GM12892 (cell line): ENCODE results near the gene SUGCT.
"Not testable (repeated sequence)": the region's sequence is repeated elsewhere in the genome, so short reads cannot be mapped to it uniquely, and the experiment has no call there.

Experiments used
- DNase-seq: peaks from one replicate; pipeline ENCODE4 v3.0.0; 2011; ENCODE audit not compliant: insufficient read length
- FAIRE-seq: peaks from 2 replicates; lab custom pipeline; 2011; peaks lifted over from hg19 to GRCh38; lab: Jason Lieb, UNC
- POLR2A ChIP-seq: IDR thresholded peaks from 2 replicates; pipeline ENCODE4 v1.6.1; 2011; ENCODE audit warnings: low read depth, low read length, control low read depth
- POLR2AphosphoS5 ChIP-seq: IDR thresholded peaks from 2 replicates; pipeline ENCODE4 v1.6.1; 2011; ENCODE audit warnings: low read depth, low read length, control low read depth
- TAF1 ChIP-seq: IDR thresholded peaks from 2 replicates; pipeline ENCODE4 v1.6.1; 2011; ENCODE audit warnings: low read depth, mild to moderate bottlenecking, control low read depth, low read length, borderline replicate concordance

SUGCT gene

DNA sequence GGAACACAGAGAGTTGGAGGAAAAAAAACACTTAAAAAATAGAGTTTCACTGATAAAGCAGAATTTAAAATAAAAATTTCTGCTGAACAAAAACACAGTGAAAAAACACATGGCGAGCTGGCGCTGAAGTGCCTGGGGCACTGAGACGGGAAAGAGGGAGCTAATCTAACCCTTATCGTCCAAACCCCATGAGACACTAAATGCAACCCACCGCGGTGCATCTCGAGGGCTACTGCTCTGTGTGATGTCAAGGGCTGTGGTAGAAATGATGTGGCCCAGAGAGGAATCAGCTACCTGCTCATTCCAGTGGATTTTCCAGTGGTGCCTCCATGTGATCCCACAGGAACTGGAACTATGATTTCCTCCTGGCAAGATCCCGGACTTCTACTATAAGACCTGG, 499.3 kb downstream of the SUGCT start:
- DNase-seq (no peak), FAIRE-seq (no peak)
- no peak for TF ChIP-seq POLR2A
- no peak for TF ChIP-seq POLR2AphosphoS5
- TF ChIP-seq TAF1: no peak

DNA sequence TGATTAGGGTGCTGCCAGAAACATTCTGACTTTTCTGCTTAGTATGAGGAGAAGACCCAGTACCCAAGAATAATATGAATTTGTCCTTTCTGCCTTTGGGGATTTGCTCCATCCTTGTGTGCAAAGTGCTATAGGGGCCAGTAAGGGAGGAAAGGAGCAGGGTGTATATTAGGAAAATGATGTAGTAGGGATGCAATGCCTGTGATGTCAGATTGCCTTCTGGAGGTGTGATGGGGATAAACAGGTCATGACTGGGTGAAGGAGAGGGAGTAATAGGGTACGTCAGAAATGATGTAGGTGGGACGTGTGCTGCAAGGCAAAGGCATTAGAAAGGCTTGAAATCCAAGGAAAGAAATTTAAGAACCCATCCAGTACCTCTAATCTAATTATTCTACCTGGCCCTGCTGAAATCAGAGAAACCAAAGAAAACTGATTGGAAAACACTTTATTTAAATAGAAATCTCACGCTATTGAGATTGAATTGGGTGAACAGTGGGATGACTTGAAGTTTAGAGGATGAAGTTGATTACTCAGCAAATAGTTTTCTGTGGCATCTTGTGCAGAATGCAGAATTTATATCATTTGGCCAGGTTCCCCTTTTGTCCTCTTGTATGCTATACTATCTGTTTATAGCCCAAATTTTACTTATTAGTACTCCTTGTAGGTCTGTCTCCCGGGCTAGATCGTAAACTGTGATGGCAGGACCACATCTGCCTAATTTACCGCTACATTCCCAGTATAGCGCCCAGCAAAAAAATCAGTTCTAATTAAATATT, 503.9 kb downstream of the SUGCT start:
- FAIRE-seq: no peak
- DNase-seq: no peak
- no peak for TF ChIP-seq POLR2AphosphoS5
- TF ChIP-seq POLR2A: no peak
- no peak for TF ChIP-seq TAF1

DNA sequence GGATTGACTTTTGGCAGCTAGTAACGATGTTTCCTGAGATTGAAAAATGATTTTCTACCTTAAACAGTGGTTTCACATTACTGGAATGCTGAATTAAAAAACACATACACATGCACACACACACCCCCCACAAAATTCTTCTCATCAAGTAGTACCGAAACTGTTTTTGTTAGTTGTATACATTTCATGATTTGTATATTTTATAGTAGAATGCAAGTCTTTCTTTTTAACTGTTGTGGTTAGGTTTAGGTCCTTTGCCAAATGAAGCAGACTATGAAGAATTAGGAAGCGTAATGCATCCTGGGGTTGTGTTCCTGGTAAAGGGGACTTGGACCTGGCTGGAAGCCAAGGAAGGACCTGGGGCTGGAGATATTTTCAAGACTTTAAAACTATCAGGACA, 505.8 kb downstream of the SUGCT start:
- DNase-seq: no peak
- no peak for FAIRE-seq
- TF ChIP-seq TAF1 (no peak), POLR2AphosphoS5 (no peak), POLR2A (no peak)

DNA sequence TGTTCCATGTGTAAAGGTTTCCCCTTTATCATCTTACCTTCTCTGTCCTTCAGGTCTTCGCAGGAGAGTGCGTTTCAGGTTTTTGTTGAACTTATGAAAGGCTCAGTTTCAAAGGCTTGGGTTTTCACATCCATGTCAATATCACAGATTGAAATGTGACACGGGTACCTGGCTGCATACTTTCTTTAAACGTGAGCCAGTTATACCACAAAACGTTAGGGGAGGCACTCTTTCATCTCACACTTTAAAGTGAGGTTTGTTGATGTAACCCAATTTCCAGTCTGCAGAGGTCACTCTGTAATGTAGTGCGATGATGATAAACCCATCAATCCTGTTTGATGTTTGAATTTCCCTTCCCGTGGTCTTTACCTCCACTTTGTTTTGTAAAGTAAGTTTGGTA, 506.9 kb downstream of the SUGCT start:
- FAIRE-seq (no peak), DNase-seq (no peak)
- no peak for TF ChIP-seq TAF1
- no peak for TF ChIP-seq POLR2A
- no peak for TF ChIP-seq POLR2AphosphoS5

DNA sequence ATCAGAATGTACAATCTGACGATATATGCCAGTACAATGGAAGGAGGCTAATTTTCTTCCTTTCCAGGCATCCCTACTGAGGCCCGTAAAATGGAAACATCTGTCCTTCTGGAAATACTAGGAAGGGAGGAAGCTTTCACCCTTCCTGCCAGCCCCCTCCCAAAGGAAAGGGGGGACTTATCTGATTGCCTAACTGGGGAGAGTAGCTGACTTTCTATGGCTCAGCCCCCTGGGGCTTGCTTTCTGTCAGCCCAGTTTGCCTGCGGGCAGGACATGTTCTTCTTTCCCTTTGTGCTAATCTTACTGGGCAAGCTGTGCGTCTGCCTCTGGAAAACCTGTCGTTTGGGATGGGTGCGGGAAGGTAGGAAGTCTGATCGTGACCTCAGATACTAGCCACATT, 508.9 kb downstream of the SUGCT start:
- FAIRE-seq (no peak), DNase-seq (no peak)
- TF ChIP-seq TAF1: no peak
- TF ChIP-seq POLR2A: no peak
- no peak for TF ChIP-seq POLR2AphosphoS5

DNA sequence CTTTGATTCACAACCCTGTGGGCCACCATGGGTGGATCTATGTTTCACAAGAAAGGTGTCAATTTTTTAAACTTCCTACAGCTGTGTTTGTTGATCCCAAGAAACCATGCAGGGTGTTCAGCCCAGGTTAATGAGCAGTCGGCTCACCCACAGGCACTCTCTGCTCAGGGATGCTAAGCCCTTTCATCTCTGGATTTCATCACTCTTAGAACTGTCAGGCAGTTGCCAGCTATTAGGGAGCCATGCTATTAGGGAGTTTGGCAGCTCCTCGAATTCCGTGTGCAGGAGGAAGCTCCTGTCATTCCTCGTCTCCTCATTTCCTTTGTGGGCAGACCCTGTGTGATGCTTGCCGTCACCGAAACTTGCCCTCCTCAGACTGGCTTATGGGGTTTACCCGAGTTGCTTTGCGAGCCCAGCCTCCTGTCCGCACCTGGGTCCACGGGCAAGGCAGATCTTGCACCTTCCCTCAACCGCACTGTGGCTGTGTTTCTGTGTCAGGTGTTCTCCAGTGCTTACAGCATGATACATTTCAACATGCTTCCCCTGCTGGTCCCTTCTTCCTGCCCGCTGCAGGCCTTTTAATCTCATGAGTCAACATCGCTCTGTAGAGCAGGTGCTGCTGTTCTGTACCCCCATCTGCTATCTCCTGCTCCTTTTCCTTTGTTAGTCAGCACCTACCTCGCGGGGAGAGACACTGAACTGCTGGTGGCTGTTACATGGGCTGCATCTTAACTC, 509.8 kb downstream of the SUGCT start:
- FAIRE-seq: no peak
- TF ChIP-seq POLR2AphosphoS5 (no peak), TAF1 (no peak), POLR2A (no peak)
- no peak for DNase-seq

DNA sequence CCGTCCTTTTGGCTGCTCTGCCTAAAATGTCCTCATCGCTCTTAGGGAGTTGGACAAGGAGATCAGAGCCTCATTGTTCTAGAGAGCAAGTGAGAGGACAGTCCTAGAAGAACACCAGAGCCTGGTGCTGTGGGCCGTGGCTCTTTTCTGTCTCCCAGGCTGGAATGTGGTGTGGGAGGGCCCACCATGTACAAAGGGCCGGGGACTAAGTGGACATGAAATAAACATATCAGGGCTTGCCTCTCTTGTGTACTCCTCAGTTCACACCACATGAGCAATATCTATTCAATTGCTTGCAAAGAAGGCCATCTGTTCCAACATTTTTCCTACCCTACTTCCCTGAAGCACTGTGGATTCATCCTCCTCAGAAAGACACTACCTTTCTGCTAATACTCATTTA, 510.4 kb downstream of the SUGCT start:
- DNase-seq (no peak), FAIRE-seq (no peak)
- TF ChIP-seq TAF1: no peak
- TF ChIP-seq POLR2A: no peak
- no peak for TF ChIP-seq POLR2AphosphoS5

DNA sequence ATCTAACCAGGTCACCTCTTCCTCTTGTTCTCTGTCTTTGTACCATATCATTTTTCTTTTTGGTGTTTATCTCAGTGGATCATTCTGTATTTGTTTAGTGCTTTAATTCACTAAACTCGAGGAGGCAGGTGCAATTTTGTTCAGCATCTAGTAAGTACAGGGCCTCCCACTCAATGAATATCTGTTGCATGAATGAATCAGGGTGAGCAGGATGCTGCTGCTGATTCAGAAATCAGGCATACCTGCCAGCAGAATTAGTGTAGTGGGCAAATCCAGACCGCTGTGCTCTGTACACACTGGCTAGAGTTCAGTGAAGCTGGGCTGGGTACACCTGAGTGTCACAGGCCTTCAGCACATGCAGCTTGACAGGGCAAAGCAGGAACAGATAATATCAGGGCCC, 511.9 kb downstream of the SUGCT start:
- FAIRE-seq: no peak
- DNase-seq: no peak
- TF ChIP-seq POLR2A: no peak
- no peak for TF ChIP-seq TAF1

DNA sequence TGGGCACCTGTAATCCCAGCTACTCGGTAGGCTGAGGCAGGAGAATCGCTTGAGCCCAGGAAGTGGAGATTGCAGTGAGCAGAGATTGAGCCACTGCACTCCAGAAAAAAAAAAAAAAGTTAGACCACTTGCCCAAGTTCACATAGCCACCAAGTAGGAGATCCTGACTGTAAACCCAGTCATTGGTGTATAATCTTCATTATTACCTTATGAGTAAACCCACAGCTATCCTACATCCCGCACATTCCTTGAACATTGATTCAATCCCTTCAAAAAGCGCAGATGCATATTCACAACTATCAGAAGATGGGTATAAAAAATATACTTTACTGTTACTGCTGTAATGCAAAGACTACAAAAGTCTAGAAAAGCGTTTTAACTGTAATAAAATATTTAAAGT, 512.9 kb downstream of the SUGCT start:
- DNase-seq: no peak
- no peak for FAIRE-seq
- TF ChIP-seq TAF1 (no peak), POLR2A (no peak), POLR2AphosphoS5 (no peak)

DNA sequence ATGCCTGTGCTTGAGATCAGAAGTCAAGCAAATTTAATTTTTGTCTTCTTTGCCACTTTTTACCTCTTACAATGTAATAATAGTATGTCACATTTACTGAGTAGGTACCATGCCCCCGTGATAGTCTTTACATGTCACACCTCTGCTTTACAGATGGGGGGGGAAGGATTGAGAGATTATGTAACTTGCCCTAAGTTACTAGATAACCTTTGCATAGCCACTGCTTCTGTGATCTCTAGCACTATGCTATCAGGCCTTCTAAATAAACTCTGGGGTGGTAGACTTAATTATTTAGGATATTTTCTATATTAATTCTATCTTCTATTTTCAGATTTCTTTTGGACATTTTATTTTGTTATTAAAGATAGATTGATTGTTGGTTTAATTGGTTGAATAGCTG, 514.4 kb downstream of the SUGCT start:
- FAIRE-seq: no peak
- DNase-seq: no peak
- TF ChIP-seq POLR2AphosphoS5 (no peak), POLR2A (no peak), TAF1 (no peak)

DNA sequence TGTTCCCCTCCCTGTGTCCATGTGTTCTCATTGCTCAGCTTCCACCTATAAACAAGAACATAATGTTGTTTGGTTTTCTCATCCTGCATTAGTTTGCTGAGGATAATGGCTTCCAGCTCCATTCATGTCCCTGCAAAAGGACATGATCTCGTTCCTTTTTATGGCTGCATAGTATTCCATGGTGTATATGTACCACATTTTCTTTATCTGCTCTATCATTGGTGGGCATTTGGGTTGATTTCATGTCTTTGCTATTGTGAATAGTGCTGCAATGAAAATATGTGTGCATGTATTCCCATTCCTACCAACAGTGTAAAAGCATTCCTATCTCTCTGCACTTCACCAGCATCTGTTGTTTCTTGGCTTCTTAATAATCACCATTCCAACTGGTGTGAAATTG, 516.1 kb downstream of the SUGCT start:
- not testable (repeated sequence) for DNase-seq, FAIRE-seq

DNA sequence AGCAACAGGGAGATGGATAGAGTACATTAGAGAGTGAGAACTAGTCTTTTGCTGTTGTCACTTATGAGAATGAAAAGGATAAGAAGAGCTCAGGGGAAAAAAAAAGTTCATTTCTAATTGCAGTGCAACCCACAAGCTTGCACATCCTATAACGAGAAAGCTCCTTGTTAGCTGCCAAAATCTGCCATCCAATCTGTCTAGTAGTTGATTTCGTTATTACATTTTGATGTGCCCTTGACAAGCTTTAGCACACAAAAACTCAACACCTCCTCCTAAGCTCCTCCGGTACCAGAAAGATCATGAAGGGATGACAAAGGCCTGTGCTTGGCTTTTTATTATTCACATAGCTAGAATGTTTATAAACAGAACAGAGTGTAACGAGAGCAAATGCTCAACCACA, 519.4 kb downstream of the SUGCT start:
- DNase-seq: no peak
- no peak for TF ChIP-seq POLR2A
- no peak for TF ChIP-seq POLR2AphosphoS5
- TF ChIP-seq TAF1: no peak
- no peak for FAIRE-seq

DNA sequence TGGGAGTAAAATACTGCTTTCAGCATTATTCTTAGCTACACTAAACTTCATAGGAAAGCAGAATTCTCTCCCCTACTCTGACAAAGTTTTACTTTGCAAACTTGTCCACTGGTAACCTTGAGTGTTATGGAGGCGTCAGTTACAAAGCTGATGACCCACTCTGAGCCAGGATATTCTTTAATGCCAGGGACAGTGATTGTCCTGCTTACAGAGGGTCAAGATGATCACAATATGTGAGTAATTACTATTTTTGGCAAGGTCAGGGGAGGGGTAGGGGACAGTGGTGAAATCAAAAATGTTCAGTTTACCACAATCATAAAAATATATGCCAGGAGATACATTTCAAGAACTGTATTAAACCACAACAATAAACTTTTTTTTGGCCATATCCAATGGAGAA, 520.6 kb downstream of the SUGCT start:
- TF ChIP-seq POLR2AphosphoS5: no peak
- FAIRE-seq: no peak
- no peak for DNase-seq
